ENCODE measurements around the gene C7orf25. TPM values are rescaled to one million over a fixed set of nuclear protein-coding genes. Genes with fewer than 3 reads are reported as not detected.
"Not testable (repeated sequence)": the region's sequence is repeated elsewhere in the genome, so short reads cannot be mapped to it uniquely, and the experiment has no call there.

Gene C7orf25
- total RNA-seq, 2 donors from 2014 or later: 3.7 to 4.1 TPM

DNA sequence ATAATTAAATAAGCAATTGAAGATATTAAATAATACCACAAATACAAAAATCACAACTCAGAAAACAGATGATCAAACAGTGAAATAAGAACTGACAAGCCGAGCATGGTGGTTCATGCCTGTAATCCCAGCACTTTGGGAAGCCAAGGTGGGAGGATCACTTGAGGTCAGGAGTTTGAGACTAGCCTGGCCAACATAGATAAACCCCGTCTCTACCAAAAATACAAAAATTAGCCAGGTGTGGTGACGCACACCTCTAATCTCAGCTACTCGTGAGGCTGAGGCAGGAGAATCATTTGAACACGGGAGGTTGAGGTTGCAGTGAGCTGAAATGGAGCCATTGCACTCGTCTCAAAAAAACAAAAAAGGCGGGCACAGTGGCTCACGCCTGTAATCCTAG, 26.7 kb downstream of the C7orf25 start:
- ATAC-seq; H3K4me3 Mint-ChIP-seq; H3K27ac Mint-ChIP-seq; DNase-seq (ENCODE audit: low spot score); H3K9me3 Mint-ChIP-seq; H3K36me3 Mint-ChIP-seq: not testable (repeated sequence)
- H3K27me3 Mint-ChIP-seq: peaks cover 6 to 25% of the 10 kb centered on the region in 2 donors
- peaks cover 15% of the 10 kb centered on the region in 2 donors for H3K4me1 Mint-ChIP-seq (ENCODE audit: low read depth in 2 of 2)

DNA sequence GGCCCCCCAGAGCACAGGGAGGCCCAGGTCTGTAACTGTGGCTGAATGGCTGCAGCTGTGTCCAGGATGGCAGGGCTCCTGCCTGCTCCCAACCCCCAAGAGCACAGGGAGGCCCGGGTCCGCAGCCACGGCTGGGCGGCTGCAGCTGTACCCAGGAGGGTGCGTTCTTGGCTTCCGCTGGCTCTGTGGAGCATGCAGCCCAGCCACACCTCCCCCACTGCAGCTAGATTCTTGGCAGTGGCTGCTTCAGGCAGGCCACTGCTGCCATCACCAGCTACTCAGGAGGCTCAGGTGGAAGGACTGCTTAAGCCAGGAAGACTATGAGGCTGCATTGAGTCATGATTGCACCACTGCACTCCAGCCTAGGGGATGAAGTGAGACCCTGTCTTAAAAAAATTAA, 27.9 kb downstream of the C7orf25 start:
- ATAC-seq: no peak
- H3K9me3 Mint-ChIP-seq: no peaks in the 10 kb centered on the region
- H3K27me3 Mint-ChIP-seq: peaks cover 9 to 30% of the 10 kb centered on the region in 2 donors
- no peaks in the 10 kb centered on the region for H3K36me3 Mint-ChIP-seq
- no peak overlapping the region for H3K27ac Mint-ChIP-seq
- no peak for DNase-seq (ENCODE audit: low spot score)
- H3K4me1 Mint-ChIP-seq (ENCODE audit: low read depth in 2 of 2): peaks cover 10 to 12% of the 10 kb centered on the region in 2 donors
- H3K4me3 Mint-ChIP-seq: no peak overlapping the region

DNA sequence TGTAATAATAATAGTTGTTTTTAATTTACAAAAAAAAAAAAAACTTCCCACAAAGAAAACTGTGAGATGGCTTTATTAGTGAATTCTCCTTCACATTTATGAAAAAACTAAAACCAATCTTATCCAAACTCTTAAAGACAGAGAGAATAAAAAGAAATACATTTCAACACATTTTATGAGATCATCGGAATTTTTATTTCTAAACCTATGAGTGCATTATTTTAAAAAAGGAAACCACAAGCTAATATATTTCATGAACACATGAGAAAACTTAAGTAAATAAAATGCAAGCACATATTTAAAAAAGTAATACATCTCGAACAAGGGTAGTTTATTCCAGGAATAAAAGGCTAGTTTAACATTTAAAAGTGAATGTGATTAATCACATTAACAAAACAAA, 31.5 kb downstream of the C7orf25 start:
- no peak overlapping the region for H3K27ac Mint-ChIP-seq
- DNase-seq (ENCODE audit: low spot score) (no peak), ATAC-seq (no peak)
- no peaks in the 10 kb centered on the region for H3K4me1 Mint-ChIP-seq (ENCODE audit: low read depth in 2 of 2)
- H3K9me3 Mint-ChIP-seq: no peaks in the 10 kb centered on the region
- H3K27me3 Mint-ChIP-seq: peaks cover 7 to 17% of the 10 kb centered on the region in 2 donors
- H3K36me3 Mint-ChIP-seq: no peaks in the 10 kb centered on the region
- H3K4me3 Mint-ChIP-seq: no peak overlapping the region

DNA sequence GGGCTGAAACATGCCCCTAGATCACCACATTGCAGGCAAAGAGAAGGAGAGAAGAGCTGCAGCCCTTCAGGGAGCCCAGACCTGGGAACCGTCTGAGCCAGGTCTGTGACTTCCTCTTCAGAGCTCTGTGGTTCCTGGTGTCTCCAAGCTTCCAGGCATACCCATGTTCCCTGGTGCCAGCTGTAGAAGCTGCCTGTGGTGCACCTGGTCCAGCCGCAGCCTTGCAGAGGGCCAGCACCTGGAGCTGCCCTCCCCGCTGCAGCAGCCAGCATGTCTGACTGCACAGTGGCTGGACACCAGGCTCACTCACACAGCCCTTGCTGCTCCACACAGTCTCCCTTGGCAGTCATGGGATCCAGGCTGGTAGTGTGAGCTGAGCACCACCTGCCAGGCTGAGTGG, 33.6 kb downstream of the C7orf25 start:
- no peaks in the 10 kb centered on the region for H3K36me3 Mint-ChIP-seq
- no peaks in the 10 kb centered on the region for H3K9me3 Mint-ChIP-seq
- DNase-seq (ENCODE audit: low spot score) (no peak), ATAC-seq (peak; percentile 24 to 33)
- H3K27me3 Mint-ChIP-seq: peaks cover 7 to 22% of the 10 kb centered on the region in 2 donors
- H3K27ac Mint-ChIP-seq: no peak overlapping the region
- no peaks in the 10 kb centered on the region for H3K4me1 Mint-ChIP-seq (ENCODE audit: low read depth in 2 of 2)
- H3K4me3 Mint-ChIP-seq: no peak overlapping the region

DNA sequence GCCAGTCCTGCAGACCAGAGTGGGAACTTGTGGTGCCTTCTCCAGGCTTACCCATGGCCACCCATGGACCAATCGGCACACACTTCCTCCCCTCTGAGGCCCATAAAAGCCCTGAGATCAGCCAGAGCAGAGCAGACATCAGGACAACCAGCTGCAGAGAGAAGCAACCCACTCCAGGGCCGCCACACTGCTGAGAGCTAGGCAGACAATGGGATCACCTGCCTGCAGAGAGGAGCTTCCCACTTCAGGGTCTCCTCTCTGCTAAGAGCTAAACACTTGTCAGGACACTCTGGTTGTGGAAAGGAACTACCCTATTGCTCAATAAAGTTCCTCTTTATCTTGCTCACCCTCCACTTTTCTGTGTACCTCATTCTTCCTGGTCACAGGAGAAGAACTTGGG, 34.0 kb downstream of the C7orf25 start:
- peaks cover 10 to 22% of the 10 kb centered on the region in 2 donors for H3K27me3 Mint-ChIP-seq
- DNase-seq (ENCODE audit: low spot score) (no peak), ATAC-seq (no peak)
- no peaks in the 10 kb centered on the region for H3K4me1 Mint-ChIP-seq (ENCODE audit: low read depth in 2 of 2)
- no peaks in the 10 kb centered on the region for H3K36me3 Mint-ChIP-seq
- no peaks in the 10 kb centered on the region for H3K9me3 Mint-ChIP-seq
- H3K4me3 Mint-ChIP-seq: no peak overlapping the region
- no peak overlapping the region for H3K27ac Mint-ChIP-seq

DNA sequence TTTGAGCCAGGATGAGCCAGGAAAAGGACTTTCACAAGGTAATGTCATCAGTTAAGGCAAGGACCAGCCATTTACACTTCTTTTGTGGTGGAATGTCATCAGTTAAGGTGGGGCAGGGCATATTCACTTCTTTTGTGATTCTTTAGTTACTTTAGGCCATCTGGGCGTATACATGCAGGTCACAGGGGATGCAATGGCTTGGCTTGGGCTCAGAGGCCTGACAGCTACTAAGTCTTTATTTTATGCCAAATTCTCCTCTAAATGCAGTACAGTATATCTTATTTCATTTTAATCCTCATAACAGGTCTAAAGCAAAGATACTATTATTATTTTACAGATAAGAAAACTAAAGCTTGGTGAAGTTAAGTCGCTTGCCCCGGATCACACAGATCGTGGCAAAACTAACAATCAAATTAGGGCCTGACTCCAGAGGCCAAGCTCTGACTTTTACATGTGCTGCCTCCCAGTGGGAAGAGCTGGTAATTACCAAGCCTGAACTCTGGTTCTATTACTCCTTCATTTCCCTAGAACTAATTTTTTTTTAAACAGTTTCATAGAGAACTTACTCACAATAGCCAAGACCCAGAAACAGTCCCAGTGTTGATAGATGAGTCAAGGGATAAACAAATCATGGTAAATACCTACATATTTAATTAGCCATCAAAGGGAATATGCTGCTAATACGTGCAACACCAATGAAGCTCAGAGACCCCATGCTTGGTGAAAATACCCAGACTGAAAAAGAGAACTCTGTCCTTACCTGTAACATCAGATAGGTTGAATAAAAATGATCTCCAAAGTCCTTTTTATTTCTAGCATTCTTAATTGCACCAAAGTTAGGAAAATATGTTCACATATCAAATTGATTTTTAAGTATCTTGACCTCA, 35.4 kb downstream of the C7orf25 start:
- H3K27me3 Mint-ChIP-seq: peaks cover 10 to 22% of the 10 kb centered on the region in 2 donors
- no peaks in the 10 kb centered on the region for H3K4me1 Mint-ChIP-seq (ENCODE audit: low read depth in 2 of 2)
- DNase-seq (ENCODE audit: low spot score): no peak
- no peak overlapping the region for H3K27ac Mint-ChIP-seq
- ATAC-seq: peak in 1 of 2 donors; percentile 55
- no peaks in the 10 kb centered on the region for H3K36me3 Mint-ChIP-seq
- H3K9me3 Mint-ChIP-seq: no peaks in the 10 kb centered on the region
- H3K4me3 Mint-ChIP-seq: no peak overlapping the region

DNA sequence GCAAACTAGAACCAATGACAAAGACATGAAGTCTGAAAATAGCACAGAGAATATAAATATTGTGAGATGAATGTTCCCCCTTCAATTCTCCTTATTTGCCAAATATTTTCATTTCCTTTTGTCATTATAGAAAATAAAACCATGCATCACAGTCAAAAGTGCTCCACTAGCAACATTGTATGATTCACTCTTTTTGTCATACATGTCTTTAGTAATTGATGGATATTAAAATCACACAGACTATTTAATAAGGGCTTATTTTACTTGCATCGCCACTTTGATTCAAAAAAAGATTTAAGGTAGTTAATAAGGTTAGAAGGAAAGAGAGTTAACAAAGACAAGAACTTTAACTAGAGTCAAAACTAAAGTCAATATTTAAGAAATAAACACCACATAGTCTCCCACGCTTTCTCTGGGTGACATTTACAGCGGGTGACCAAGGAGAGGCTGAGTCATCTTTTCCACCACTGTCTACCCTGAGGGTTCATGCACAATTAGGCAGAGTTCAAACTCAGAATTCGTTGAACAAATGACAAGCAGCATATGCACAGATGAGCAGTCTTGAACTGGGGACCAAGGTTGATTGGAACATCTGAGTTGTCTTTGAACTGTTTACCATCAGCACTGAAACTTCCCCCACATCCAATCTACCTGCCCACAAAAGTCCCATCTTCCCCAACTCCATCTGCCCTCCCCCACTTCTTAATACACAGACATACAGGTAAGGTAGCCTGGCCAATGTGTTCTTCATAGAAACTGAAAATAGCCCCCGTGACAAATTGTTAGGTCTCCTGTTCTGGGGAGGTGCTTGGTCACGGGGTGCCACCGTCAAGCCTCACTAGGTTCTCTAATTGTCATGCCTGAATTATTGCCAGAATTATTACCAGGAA, 42.5 kb downstream of the C7orf25 start:
- Mint-ChIP-seq H3K36me3 (peaks cover 3% of the 10 kb centered on the region), H3K27me3 (peaks cover 12 to 14% of the 10 kb centered on the region in 2 donors), H3K27ac (no peak overlapping the region), H3K4me1 (ENCODE audit: low read depth in 2 of 2) (peaks cover 0 to 10% of the 10 kb centered on the region in 2 donors), H3K9me3 (peaks cover 2% of the 10 kb centered on the region), H3K4me3 (no peak overlapping the region)
- ATAC-seq (peak in 1 of 2 donors; percentile 77), DNase-seq (ENCODE audit: low spot score) (no peak)

DNA sequence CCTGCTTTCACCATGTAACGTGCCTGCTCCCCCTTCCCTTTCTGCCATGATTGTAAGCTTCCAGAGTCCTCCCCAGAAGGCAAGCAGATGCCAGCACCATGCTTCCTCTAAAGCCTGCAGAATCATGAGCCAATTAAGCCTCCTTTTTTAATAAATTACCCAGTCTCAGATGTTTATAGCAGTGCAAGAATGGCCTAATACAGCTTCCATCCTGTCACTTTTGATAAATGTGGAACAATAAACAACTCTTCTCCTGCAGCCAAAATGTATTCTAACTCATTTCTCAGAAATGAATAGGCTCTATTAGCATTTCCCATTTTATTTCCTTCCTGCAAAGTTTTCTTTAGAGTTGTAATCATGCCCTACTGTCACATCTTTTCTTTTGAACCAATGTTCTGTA, 43.4 kb downstream of the C7orf25 start:
- DNase-seq (ENCODE audit: low spot score): no peak
- Mint-ChIP-seq H3K4me1 (ENCODE audit: low read depth in 2 of 2) (peaks cover 0 to 10% of the 10 kb centered on the region in 2 donors), H3K4me3 (no peak overlapping the region), H3K36me3 (peaks cover 10% of the 10 kb centered on the region), H3K9me3 (peaks cover 9% of the 10 kb centered on the region), H3K27me3 (peaks cover 18 to 21% of the 10 kb centered on the region in 2 donors), H3K27ac (no peak overlapping the region)
- no peak for ATAC-seq

Other genes starting within 250 kb of the C7orf25 start
- 100 to 1,000 TPM in 1 of 2 donors, 10 to 100 TPM in 1; 90.3 to 177 TPM for gene PSMA2, start 20.1 kb upstream of the C7orf25 start, total RNA-seq
- 10 to 100 TPM; 46.4 to 52.0 TPM for gene MRPL32, start 20.3 kb upstream of the C7orf25 start, total RNA-seq
- not detected for gene HECW1, start 200.6 kb upstream of the C7orf25 start, total RNA-seq